AG04450 (cell line): ENCODE data around the gene GCKR. TPM values are rescaled to one million over a fixed set of nuclear protein-coding genes. Genes with fewer than 3 reads are reported as not detected.
A peak's percentile ranks its signal among the peaks of the same experiment; 100 is the strongest.

Experiments used
- CTCF ChIA-PET: fragments of 300-600, 350-600 bp; formaldehyde crosslinking; extraction: SDS; loops from one replicate; lab custom pipeline; 2022; ENCODE audit warnings: antibody characterized with exemption, inconsistent platforms; lab: Charles Lee
- POLR2A ChIA-PET: fragments of 350-600 bp; formaldehyde crosslinking; extraction: SDS; loops from one replicate; lab custom pipeline; 2021; ENCODE audit warnings: antibody characterized with exemption, inconsistent platforms; lab: Yijun Ruan, JAX
- DNase-seq: peaks from one replicate; pipeline ENCODE4 v3.0.0-alpha.2; 2011; ENCODE audit warnings: low read depth, low spot score
- H3K27ac ChIP-seq: one replicate; pipeline ENCODE4 v1.5.1; 2012; ENCODE audit warnings: low read depth, low read length, control low read depth
- H3K27me3 ChIP-seq: one replicate; pipeline ENCODE4 v1.6.0; 2012; ENCODE audit warnings: low read length; ENCODE audit not compliant: control insufficient read depth, insufficient read depth
- H3K4me3 ChIP-seq: 2 replicates; pipeline ENCODE4 v1.5.1; 2011; ENCODE audit warnings: mild to moderate bottlenecking, low read depth, low read length, control low read depth
- H3K9me3 ChIP-seq: 2 replicates; pipeline ENCODE4 v1.5.1; 2012; ENCODE audit warnings: low read length; ENCODE audit not compliant: control insufficient read depth, insufficient read depth
- polyA plus RNA-seq: library from polyadenylated mRNA; depleted of rRNA; stranded (reverse); fragments of >200 nt; gene quantifications from 2 replicates; pipeline ENCODE4 v1.2.3, GENCODE V29; 2011; rRNA removed
- small RNA-seq: library from RNA; depleted of rRNA; stranded (forward); fragments of <200 nt; gene quantifications from one replicate; pipeline ENCODE3, GENCODE V24; 2012; ENCODE audit warnings: low read depth; ENCODE audit not compliant: insufficient read length
- TF ChIP-seq, protein P1 (sequence below): IDR thresholded peaks from 2 replicates; pipeline ENCODE4 v1.5.1; 2011; ENCODE audit warnings: low read depth, low read length, control low read depth, inconsistent platforms

Gene GCKR
- polyA plus RNA-seq, 1 experiment: 0.36 TPM

DNA sequence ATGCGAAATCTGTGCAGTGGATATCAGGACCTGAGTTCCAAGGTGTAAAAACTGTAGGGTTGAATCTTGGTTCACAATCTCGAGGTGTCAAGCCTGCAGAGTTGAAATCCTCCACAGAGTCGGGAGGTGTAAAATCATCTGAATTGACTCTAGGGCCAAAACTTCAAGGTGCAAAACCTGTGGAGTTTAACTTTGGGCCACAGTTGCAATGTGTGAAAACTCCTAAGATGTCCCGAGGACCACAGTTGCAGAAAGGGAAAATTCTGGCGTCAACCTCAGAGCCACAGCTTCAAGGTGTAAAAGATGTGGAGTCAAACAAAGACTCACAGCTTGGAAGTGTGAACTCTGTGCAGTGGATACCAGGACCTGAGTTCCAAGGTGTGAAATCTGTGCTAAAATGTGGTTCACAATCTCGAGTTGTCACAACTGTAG lies 76.4 kb downstream of the GCKR start:
- no peak for DNase-seq
- POLR2A ChIA-PET: interaction anchor here (1.0 to 1.7 kb wide), 3 partner anchors 10 to 24 kb away, joined by 3 to 8 read pairs (median 3); partner anchors contain the start of gene ZNF512
- Histone ChIP-seq H3K27ac (peak overlapping the region; percentile 25), H3K4me3 (no peak overlapping the region), H3K27me3 (no peaks in the 10 kb centered on the region), H3K9me3 (no peaks in the 10 kb centered on the region; the same call in 1 of the 2 replicates)
- TF ChIP-seq, protein P1, sequence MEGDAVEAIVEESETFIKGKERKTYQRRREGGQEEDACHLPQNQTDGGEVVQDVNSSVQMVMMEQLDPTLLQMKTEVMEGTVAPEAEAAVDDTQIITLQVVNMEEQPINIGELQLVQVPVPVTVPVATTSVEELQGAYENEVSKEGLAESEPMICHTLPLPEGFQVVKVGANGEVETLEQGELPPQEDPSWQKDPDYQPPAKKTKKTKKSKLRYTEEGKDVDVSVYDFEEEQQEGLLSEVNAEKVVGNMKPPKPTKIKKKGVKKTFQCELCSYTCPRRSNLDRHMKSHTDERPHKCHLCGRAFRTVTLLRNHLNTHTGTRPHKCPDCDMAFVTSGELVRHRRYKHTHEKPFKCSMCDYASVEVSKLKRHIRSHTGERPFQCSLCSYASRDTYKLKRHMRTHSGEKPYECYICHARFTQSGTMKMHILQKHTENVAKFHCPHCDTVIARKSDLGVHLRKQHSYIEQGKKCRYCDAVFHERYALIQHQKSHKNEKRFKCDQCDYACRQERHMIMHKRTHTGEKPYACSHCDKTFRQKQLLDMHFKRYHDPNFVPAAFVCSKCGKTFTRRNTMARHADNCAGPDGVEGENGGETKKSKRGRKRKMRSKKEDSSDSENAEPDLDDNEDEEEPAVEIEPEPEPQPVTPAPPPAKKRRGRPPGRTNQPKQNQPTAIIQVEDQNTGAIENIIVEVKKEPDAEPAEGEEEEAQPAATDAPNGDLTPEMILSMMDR: no peak
- CTCF ChIA-PET: no interaction called here

Small RNA genes within 50 kb of the gene (small RNA-seq; reads per million reads assigned to genes)
- not detected for gene RNU6-986P

Other genes starting within 250 kb of the GCKR start
- gene SLC30A3, start 233.8 kb upstream of the GCKR start, polyA plus RNA-seq: 0.04 and 0.07 TPM in 2 replicates
- not detected in 2 replicates for gene DNAJC5G, start 221.4 kb upstream of the GCKR start, polyA plus RNA-seq
- 0.05 TPM in 1 of 2 replicates, not detected in the other for gene TRIM54, start 214.4 kb upstream of the GCKR start, polyA plus RNA-seq
- 0.40 TPM in 1 of 2 replicates, not detected in the other for gene UCN, start 188.4 kb upstream of the GCKR start, polyA plus RNA-seq
- gene MPV17, start 173.7 kb upstream of the GCKR start, polyA plus RNA-seq: 183 and 191 TPM in 2 replicates
- 39.0 TPM in 2 replicates for gene GTF3C2, start 140.1 kb upstream of the GCKR start, polyA plus RNA-seq
- 43.0 and 52.2 TPM in 2 replicates for gene EIF2B4, start 126.5 kb upstream of the GCKR start, polyA plus RNA-seq
- 123 and 137 TPM in 2 replicates for gene SNX17, start 126.2 kb upstream of the GCKR start, polyA plus RNA-seq
- 7.4 and 11.1 TPM in 2 replicates for gene ZNF513, start 116.1 kb upstream of the GCKR start, polyA plus RNA-seq
- gene PPM1G, start 87.2 kb upstream of the GCKR start, polyA plus RNA-seq: 48.6 and 49.5 TPM in 2 replicates
- 181 and 182 TPM in 2 replicates for gene NRBP1, start 68.2 kb upstream of the GCKR start, polyA plus RNA-seq
- 0.32 and 0.60 TPM in 2 replicates for gene KRTCAP3, start 54.5 kb upstream of the GCKR start, polyA plus RNA-seq
- 20.4 and 24.8 TPM in 2 replicates for gene IFT172, start 7.1 kb upstream of the GCKR start, polyA plus RNA-seq
- gene FNDC4, start 1.6 kb upstream of the GCKR start, polyA plus RNA-seq: 12.3 and 12.4 TPM in 2 replicates
- gene ZNF512, start 86.2 kb downstream of the GCKR start, polyA plus RNA-seq: 51.4 and 63.7 TPM in 2 replicates
- 1.7 and 1.8 TPM in 2 replicates for gene CCDC121, start 132.2 kb downstream of the GCKR start, polyA plus RNA-seq
- gene GPN1, start 132.2 kb downstream of the GCKR start, polyA plus RNA-seq: 63.9 and 73.6 TPM in 2 replicates
- 43.9 and 46.7 TPM in 2 replicates for gene SUPT7L, start 166.8 kb downstream of the GCKR start, polyA plus RNA-seq
- gene SLC4A1AP, start 167.1 kb downstream of the GCKR start, polyA plus RNA-seq: 12.5 and 15.5 TPM in 2 replicates